ENCODE measurements around the gene STPG4.

DNA sequence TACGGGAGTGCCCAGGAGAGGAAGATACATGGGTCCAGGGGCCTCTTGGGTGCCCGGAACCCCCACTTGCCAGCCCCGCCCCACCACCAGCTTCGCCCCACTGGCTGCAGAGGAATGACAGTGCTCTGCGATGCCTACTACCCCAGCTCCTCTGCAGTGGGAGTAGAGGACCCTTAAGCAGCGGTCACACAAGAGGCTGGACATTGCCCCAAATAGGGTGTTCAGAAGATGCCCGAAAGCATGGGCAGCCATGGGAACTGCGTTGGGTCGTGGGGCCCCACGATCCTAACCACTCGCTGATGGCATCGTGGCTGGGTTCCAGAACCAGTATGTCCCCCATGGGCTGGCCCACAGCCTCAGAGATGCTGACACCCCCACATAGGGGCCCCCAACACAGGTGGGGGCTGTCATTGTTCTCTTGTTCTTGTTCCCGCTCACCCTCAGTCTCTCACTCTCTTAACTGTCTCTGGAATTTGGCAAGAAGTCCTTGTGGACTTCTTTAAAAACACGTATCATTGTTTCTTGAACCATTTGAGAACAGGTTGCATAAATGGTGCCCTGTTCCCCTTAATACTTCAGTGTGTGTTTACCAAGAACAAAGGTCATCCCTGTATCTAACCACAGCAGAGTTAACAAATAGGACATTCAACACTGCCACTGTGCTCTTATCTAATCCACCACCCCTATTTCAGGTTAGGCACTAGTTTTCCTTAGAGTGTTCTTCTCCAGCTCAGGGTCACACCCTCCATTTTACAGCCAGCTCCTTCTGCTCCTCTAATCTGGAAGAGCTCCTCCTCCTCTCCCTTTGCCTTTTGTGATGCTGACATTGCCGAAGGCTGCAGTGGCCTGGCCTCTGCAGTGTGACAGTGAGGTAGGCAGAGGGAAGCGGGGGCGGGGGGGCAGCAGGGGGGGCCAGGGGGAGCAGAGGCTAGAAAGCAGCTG is 76.3 kb downstream of the STPG4 start:
- TF ChIP-seq, protein P1, sequence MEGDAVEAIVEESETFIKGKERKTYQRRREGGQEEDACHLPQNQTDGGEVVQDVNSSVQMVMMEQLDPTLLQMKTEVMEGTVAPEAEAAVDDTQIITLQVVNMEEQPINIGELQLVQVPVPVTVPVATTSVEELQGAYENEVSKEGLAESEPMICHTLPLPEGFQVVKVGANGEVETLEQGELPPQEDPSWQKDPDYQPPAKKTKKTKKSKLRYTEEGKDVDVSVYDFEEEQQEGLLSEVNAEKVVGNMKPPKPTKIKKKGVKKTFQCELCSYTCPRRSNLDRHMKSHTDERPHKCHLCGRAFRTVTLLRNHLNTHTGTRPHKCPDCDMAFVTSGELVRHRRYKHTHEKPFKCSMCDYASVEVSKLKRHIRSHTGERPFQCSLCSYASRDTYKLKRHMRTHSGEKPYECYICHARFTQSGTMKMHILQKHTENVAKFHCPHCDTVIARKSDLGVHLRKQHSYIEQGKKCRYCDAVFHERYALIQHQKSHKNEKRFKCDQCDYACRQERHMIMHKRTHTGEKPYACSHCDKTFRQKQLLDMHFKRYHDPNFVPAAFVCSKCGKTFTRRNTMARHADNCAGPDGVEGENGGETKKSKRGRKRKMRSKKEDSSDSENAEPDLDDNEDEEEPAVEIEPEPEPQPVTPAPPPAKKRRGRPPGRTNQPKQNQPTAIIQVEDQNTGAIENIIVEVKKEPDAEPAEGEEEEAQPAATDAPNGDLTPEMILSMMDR (IDR thresholded peaks at IDR 0.05), result no peak
- TF ChIP-seq POLR2AphosphoS5 (IDR thresholded peaks at IDR 0.05), result no peak

Data from esophagus muscularis mucosa (tissue), 3 donors.